Psoas muscle (tissue), 8 donors: ENCODE data around the gene MRPS18A. TPM values are rescaled to one million over a fixed set of nuclear protein-coding genes. Genes with fewer than 3 reads are reported as not detected.

Experiments
- ATAC-seq, 4 donors: fragments of 200-7000 bp; cut with Tn5 transposase; one replicate each; pipeline ENCODE4 v1.9.1; 2020; ENCODE audit warnings: moderate library complexity in 3 of 4, mild to moderate bottlenecking in 2 of 4
- DNase-seq, 2 donors: peaks; one replicate each; pipeline ENCODE4 v3.0.0-alpha.2; 2020
- H3K27ac ChIP-seq: fragments of 200-600 bp; one replicate; pipeline ENCODE4 v1.8.0; 2022
- H3K27me3 ChIP-seq, 3 donors: fragments of 200-600 bp in 1 of 3; one replicate each; pipeline versions ENCODE4 v1.6.1 to v1.8.0; 2013 to 2022; ENCODE audit warnings: low read length in 2 of 3, mild to moderate bottlenecking in 2 of 3, moderate library complexity in 1 of 3; ENCODE audit not compliant: insufficient read depth in 3 of 3
- H3K36me3 ChIP-seq, 2 donors: fragments of 200-600 bp in 1 of 2; one replicate each; pipeline versions ENCODE4 v1.6.1 to v1.8.0; 2013 to 2022; ENCODE audit warnings: low read depth in 1 of 2, mild to moderate bottlenecking in 1 of 2, moderate library complexity in 1 of 2; ENCODE audit not compliant: insufficient read depth in 1 of 2
- H3K4me1 ChIP-seq: fragments of 200-600 bp; one replicate; pipeline ENCODE4 v1.8.0; 2022
- H3K4me3 ChIP-seq: fragments of 200-600 bp; one replicate; pipeline ENCODE4 v1.8.0; 2022; ENCODE audit warnings: mild to moderate bottlenecking
- H3K9me3 ChIP-seq: fragments of 200-600 bp; one replicate; pipeline ENCODE4 v1.8.0; 2022
- CTCF ChIP-seq: fragments of 200-600 bp; IDR thresholded peaks from one replicate; pipeline ENCODE4 v1.8.0; 2022; ENCODE audit warnings: antibody characterized with exemption
- WGBS, 3 donors: extraction: QIAGEN DNeasy Blood & Tissue Kit; methylation state at CpG; one replicate each; pipeline versions ENCODE4 v1.1.6 to v1.1.7; 2013; 5-methylcytosine and 5-hydroxymethylcytosine counted together
- intact Hi-C, 2 donors: fragments of 100-400 bp; cut with DNase I; formaldehyde crosslinking; loops; one replicate each; pipeline versions ENCODE4 v1.11.0 to v1.14.2; 2022
- polyA plus RNA-seq, 3 donors: library from polyadenylated mRNA; stranded (reverse); fragments of 200-250 nt; gene quantifications; one replicate each; pipeline ENCODE4 v1.2.3, GENCODE V29; 2013
- total RNA-seq, 4 donors: library from RNA; stranded (reverse); fragmentation: NEBNext Ultra II Directional in 2 of 4; extraction: Animal tissue kit (Norgen Biotek cat#: 25700) in 2 of 4; gene quantifications; one replicate each; pipeline versions ENCODE4 v1.2.1 to v1.2.4, GENCODE V29; 2021 to 2023
- donor health status: healthy with polysubstance abuse.
- donor health status: DM: no; HTN: no; CAD: no; lungs with moderate emphysema.
- donor health status: Bipolar disorder and iron deficiency.
- donor health status: healthy.
- donor health status: DM: yes; HTN: yes; CAD: no.
- donor health status: DM: no; HTN: no; CAD: no.
- donor health status: DM: no; HTN: no; CAD: no.
- donor health status: DM: yes; HTN: yes; CAD: no.

The MRPS18A gene
- total and polyA plus RNA-seq, 7 donors = 64.1 to 152 (median 131) TPM

GRCh38 chr6:43718387-43719105 is 31.0 kb upstream of the MRPS18A start:
- DNase-seq = no peak
- no peak overlapping the region for H3K4me3 ChIP-seq
- WGBS, 3 donors = 66 to 70% (median 68%) methylated on average over 13 of the region's 13 CpGs
- peaks cover 13% of the 10 kb centered on the region for H3K4me1 ChIP-seq
- H3K9me3 ChIP-seq = no peaks in the 10 kb centered on the region
- peak overlapping the region; percentile 30 for H3K27ac ChIP-seq
- no peak for ATAC-seq
- H3K36me3 ChIP-seq = no peaks in the 10 kb centered on the region
- intact Hi-C loops = no loop called here
- H3K27me3 ChIP-seq = no peaks in the 10 kb centered on the region
- no peak for TF ChIP-seq CTCF

- intact Hi-C loops = no loop called here
- ATAC-seq (peak; percentile 31 to 67 (median 37)), DNase-seq (peak; percentile 77 to 90)
- peaks cover 13% of the 10 kb centered on the region for H3K4me1 ChIP-seq
- peak overlapping the region; percentile 30 for H3K27ac ChIP-seq
- TF ChIP-seq CTCF = no peak
- H3K36me3 ChIP-seq = no peaks in the 10 kb centered on the region
- no peak overlapping the region for H3K4me3 ChIP-seq
- WGBS, 3 donors = 30 to 35% (median 34%) methylated on average over 12 of the region's 12 CpGs
- no peaks in the 10 kb centered on the region for H3K27me3 ChIP-seq
- no peaks in the 10 kb centered on the region for H3K9me3 ChIP-seq
Observed at GRCh38 chr6:43717822-43718221, 30.2 kb upstream of the MRPS18A start.

- H3K36me3 ChIP-seq = no peaks in the 10 kb centered on the region
- peak overlapping the region; percentile 30 for H3K27ac ChIP-seq
- intact Hi-C loops = no loop called here
- no peak overlapping the region for H3K4me3 ChIP-seq
- 79 to 83% (median 82%) methylated on average over 8 of the region's 8 CpGs for WGBS, 3 donors
- peaks cover 13% of the 10 kb centered on the region for H3K4me1 ChIP-seq
- H3K9me3 ChIP-seq = no peaks in the 10 kb centered on the region
- DNase-seq = no peak
- H3K27me3 ChIP-seq = no peaks in the 10 kb centered on the region
- no peak for TF ChIP-seq CTCF
- no peak for ATAC-seq
Observed at GRCh38 chr6:43717389-43717788, 29.8 kb upstream of the MRPS18A start.

GRCh38 chr6:43716099-43716498 is 28.5 kb upstream of the MRPS18A start:
- H3K9me3 ChIP-seq = no peaks in the 10 kb centered on the region
- peaks cover 13% of the 10 kb centered on the region for H3K4me1 ChIP-seq
- WGBS, 3 donors = 34 to 48% (median 47%) methylated on average over 8 to 9 of the region's 9 CpGs
- no peak overlapping the region for H3K27ac ChIP-seq
- ATAC-seq (peak in 1 of 4 donors; percentile 13), DNase-seq (peak; percentile 48 to 72)
- no peak for TF ChIP-seq CTCF
- H3K4me3 ChIP-seq = no peak overlapping the region
- H3K27me3 ChIP-seq = no peaks in the 10 kb centered on the region
- intact Hi-C loops = no loop called here
- no peaks in the 10 kb centered on the region for H3K36me3 ChIP-seq
